HCT116 (cell line): Measurements from ENCODE around the gene FAM222B. TPM values are rescaled to one million over a fixed set of nuclear protein-coding genes. Genes with fewer than 3 reads are reported as not detected.

Source experiments
- ATAC-seq: fragments of 200-7000 bp; cut with Tn5 transposase; 2 replicates; pipeline ENCODE4 v1.9.1; 2020; ENCODE audit warnings: mild to moderate bottlenecking, moderate library complexity
- BruUV-seq: library from RNA; stranded (reverse); fragments of 400-500 nt; replicated peaks from 2 replicates; lab custom pipeline; 2021; lab: Mats Ljungman, UMichigan
- CTCF ChIA-PET: fragments of 300-600 bp; sonication (Branson Sonifier 250); formaldehyde crosslinking; loops from one replicate; lab custom pipeline; 2021; ENCODE audit warnings: antibody characterized with exemption; lab: Charles Lee
- POLR2A ChIA-PET: fragments of 300-600, 350-600 bp; sonication (Branson Sonifier 250); formaldehyde crosslinking; loops from one replicate; lab custom pipeline; 2021; ENCODE audit warnings: antibody characterized with exemption; lab: Charles Lee
- RAD21 ChIA-PET, 2 experiments: fragments of 300-600 bp; sonication (Branson Sonifier 250); formaldehyde crosslinking; loops; one replicate each; lab custom pipeline; 2023; ENCODE audit warnings: low total read pairs in 2 of 2; ENCODE audit not compliant: uncharacterized antibody in 2 of 2, unreplicated experiment in 2 of 2, low non-redundant PET in 1 of 2; lab: Charles Lee
- DNase-seq: peaks from one replicate; pipeline ENCODE4 v3.0.0-alpha.2; 2010; ENCODE audit warnings: low read depth, low spot score
- H2AFZ ChIP-seq: fragments of 200-600 bp; shearing (Covaris generic), sonication (generic); 2 replicates; pipeline ENCODE4 v1.6.1; 2017; ENCODE audit warnings: low read depth, mixed run types, mixed read lengths, antibody characterized with exemption, low read length; ENCODE audit not compliant: poor library complexity, severe bottlenecking
- H3K27ac ChIP-seq: 2 replicates; pipeline ENCODE4 v1.5.1; 2012; ENCODE audit warnings: low read depth, low read length
- H3K27me3 ChIP-seq: fragments of 200-600 bp; sonication (generic); 2 replicates; pipeline ENCODE4 v1.6.1; 2016; ENCODE audit warnings: mixed run types, low read length, mixed read lengths; ENCODE audit not compliant: insufficient read depth
- H3K36me3 ChIP-seq, 2 experiments: fragments of 200-500 bp in 1 of 2; fragments of 200-600 bp in 1 of 2; sonication (Bioruptor generic) in 1 of 2; sonication (generic) in 1 of 2; 2 replicates each; pipeline versions ENCODE4 v1.5.1 to v1.6.1; 2014 to 2016; ENCODE audit warnings: low read length in 2 of 2, inconsistent platforms in 1 of 2, mixed read lengths in 1 of 2, mixed run types in 1 of 2; ENCODE audit not compliant: insufficient read depth in 2 of 2, control insufficient read depth in 1 of 2
- H3K4me1 ChIP-seq, 2 experiments: fragments of 200-600 bp in 1 of 2; sonication (generic) in 1 of 2; 2 replicates each; pipeline versions ENCODE4 v1.5.1 to v1.6.1; 2012 to 2017; ENCODE audit warnings: low read length in 2 of 2, inconsistent platforms in 1 of 2, mild to moderate bottlenecking in 1 of 2, mixed read lengths in 1 of 2, mixed run types in 1 of 2, moderate library complexity in 1 of 2; ENCODE audit not compliant: insufficient read depth in 2 of 2, control insufficient read depth in 1 of 2
- H3K4me2 ChIP-seq: fragments of 200-600 bp; sonication (generic); 2 replicates; pipeline ENCODE4 v1.6.1; 2017; ENCODE audit warnings: mixed run types, low read length, mixed read lengths
- H3K4me3 ChIP-seq, 2 experiments: fragments of 200-600 bp in 1 of 2; sonication (generic) in 1 of 2; replicated peaks in 1 of 2; 2 replicates each; pipeline ENCODE4 v1.5.1; 2011 to 2016; ENCODE audit warnings: low read length in 2 of 2, control low read depth in 1 of 2, low read depth in 1 of 2, mild to moderate bottlenecking in 1 of 2, mixed read lengths in 1 of 2, mixed run types in 1 of 2
- H3K79me2 ChIP-seq: fragments of 200-600 bp; sonication (generic); 2 replicates; pipeline ENCODE4 v1.6.1; 2017; ENCODE audit warnings: mild to moderate bottlenecking, mixed run types, low read length, moderate library complexity, mixed read lengths; ENCODE audit not compliant: insufficient read depth
- H3K9ac ChIP-seq: fragments of 200-600 bp; sonication (generic); 2 replicates; pipeline ENCODE4 v1.6.1; 2016; ENCODE audit warnings: low read length, mixed read lengths
- H3K9me2 ChIP-seq: fragments of 200-600 bp; sonication (generic), shearing (Covaris generic); 2 replicates; pipeline ENCODE4 v1.6.1; 2017; ENCODE audit warnings: mixed run types, mild to moderate bottlenecking, moderate library complexity; ENCODE audit not compliant: insufficient read depth
- H3K9me3 ChIP-seq, 2 experiments: fragments of 200-500 bp in 1 of 2; fragments of 200-600 bp in 1 of 2; sonication (Bioruptor generic) in 1 of 2; sonication (generic) in 1 of 2; 2 replicates each; pipeline ENCODE4 v1.6.1; 2014 to 2017; ENCODE audit warnings: low read length in 2 of 2, mixed read lengths in 2 of 2, inconsistent platforms in 1 of 2, low read depth in 1 of 2, mild to moderate bottlenecking in 1 of 2, mixed run types in 1 of 2, moderate library complexity in 1 of 2; ENCODE audit not compliant: control insufficient read depth in 1 of 2, insufficient read depth in 1 of 2
- H4K20me1 ChIP-seq: fragments of 200-600 bp; sonication (generic), shearing (Covaris generic); 2 replicates; pipeline ENCODE4 v1.6.1; 2017; ENCODE audit warnings: mixed run types, mild to moderate bottlenecking, moderate library complexity; ENCODE audit not compliant: insufficient read depth
- REST ChIP-seq: IDR thresholded peaks from 2 replicates; pipeline ENCODE4 v1.6.1; 2012; ENCODE audit warnings: low read depth
- SIN3A ChIP-seq: IDR thresholded peaks from 2 replicates; pipeline ENCODE4 v1.6.1; 2012; ENCODE audit warnings: low read depth
- SP1 ChIP-seq: IDR thresholded peaks from 2 replicates; pipeline ENCODE4 v1.6.1; 2012; ENCODE audit warnings: low read depth
- intact Hi-C: fragments of 100-400 bp; cut with micrococcal nuclease; formaldehyde crosslinking; loops from 2 replicates; pipeline ENCODE4 v1.10.0; 2022
- total RNA-seq: library from RNA; stranded (reverse); gene quantifications from one replicate; pipeline ENCODE4 v1.2.1, GENCODE V29; 2021; ENCODE audit not compliant: unreplicated experiment

Gene FAM222B
- total RNA-seq, 1 experiment from 2014 or later = 22.7 TPM

DNA sequence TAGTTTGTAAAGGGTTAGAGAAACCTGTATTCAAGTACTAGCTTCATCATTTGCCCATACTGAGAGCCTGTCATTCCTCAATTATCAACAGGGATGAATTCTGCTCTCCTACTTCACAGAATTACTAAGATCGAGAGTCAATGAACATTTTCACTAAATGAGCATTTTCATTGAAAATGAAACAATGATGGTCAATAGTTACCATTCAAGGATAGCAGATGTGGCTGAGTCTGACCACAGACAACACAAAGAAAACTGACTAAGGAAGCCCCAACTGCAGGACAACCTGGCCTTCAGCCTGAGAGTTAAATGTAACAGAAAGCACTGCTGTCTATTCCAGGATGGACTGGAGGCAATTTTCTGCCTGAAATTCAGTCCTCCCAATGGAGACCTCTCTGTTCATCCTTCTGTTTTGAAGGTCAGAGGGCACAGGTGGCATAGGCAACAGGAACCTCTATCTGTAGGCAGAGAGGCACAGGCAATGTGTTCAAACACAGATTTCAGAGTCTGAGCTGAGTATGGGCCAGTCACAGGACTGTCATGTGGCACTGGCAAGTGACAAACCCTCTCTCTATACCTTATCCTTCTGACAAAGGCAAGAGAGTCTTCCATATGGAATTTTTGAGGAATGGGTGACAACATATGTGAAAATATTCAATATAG, 79.3 kb downstream of the FAM222B start:
- Histone ChIP-seq H3K79me2 (peaks cover 11% of the 10 kb centered on the region; the same call in 1 of the 2 replicates), H3K27me3 (no peaks in the 10 kb centered on the region), H3K4me1 (peaks cover 0 to 13% of the 10 kb centered on the region in 2 experiments; a peak in 3 of 4 replicates), H3K36me3 (peaks cover 8 to 23% of the 10 kb centered on the region in 2 experiments; a peak in 3 of 4 replicates), H3K9me3 (no peaks in the 10 kb centered on the region), H3K9me2 (no peaks in the 10 kb centered on the region), H4K20me1 (no peaks in the 10 kb centered on the region), H2AFZ (no peak overlapping the region), H3K9ac (no peak overlapping the region), H3K4me2 (no peak overlapping the region), H3K4me3 (no peak overlapping the region), H3K27ac (no peak overlapping the region)
- TF ChIP-seq SIN3A = 0 out of 2 replicates have a peak, but pooled peaks have one; percentile 31
- no peak for TF ChIP-seq REST
- TF ChIP-seq SP1 = no peak
- POLR2A ChIA-PET = interaction anchor here (0.7 to 1.0 kb wide), 5 partner anchors 12 to 47 kb away, joined by 3 to 6 read pairs (median 4); partner anchors contain the start of gene TLCD1
- ATAC-seq (peak; percentile 51), DNase-seq (no peak)
- RAD21 ChIA-PET = interaction anchor here (0.6 to 2.3 kb wide), 12 partner anchors 9 to 116 kb away, joined by 3 to 10 read pairs (median 4); partner anchors contain the start of gene TLCD1 (in 2 of the 2)
- intact Hi-C loops = loop anchor here (1.0 to 10.0 kb wide), 4 partner anchors 116 to 352 kb away; partner anchors contain the start of gene DHRS13
- CTCF ChIA-PET = interaction anchor here (0.6 to 5.6 kb wide), 39 partner anchors 9 to 354 kb away, joined by 3 to 61 read pairs (median 4); partner anchors contain the start of genes DHRS13, FAM222B, NEK8 and PHF12
- BruUV-seq = no TSS peak
